DMS79 (cell line): ENCODE measurements around the gene ELOVL3.
A peak's percentile ranks its signal among the peaks of the same experiment; 100 is the strongest.
"Not testable (repeated sequence)": the region's sequence is repeated elsewhere in the genome, so short reads cannot be mapped to it uniquely, and the experiment has no call there.

Experiments
- DNase-seq: peaks from one replicate; lab custom pipeline; 2025; lab: John Stamatoyannopoulos, UW

The ELOVL3 gene

GRCh38 chr10:102227050-102227449 is 951 bp downstream of the ELOVL3 start:
- no peak for DNase-seq

DNA sequence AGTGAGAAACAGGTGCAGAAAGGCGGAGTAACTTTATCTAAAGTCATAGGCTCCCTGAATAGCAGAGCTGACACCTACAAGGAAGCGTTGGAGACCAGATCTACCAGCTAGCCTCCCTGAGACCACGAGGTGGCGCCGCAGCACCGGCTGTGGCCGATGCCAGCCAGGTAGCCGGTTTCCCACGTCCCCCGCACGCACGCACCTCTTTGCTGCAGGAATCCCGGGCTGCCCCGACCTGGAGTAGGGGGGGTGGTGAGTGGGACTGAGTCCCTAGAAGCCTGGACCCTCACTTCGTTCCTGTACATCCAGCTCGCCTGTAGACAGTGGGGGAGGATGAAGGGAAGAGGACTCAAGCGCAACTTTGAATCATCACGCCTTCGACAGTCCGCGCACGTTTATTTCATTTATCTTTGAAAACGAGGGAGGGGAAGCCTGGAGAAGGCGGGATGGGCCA is 3.7 kb downstream of the ELOVL3 start:
- DNase-seq = peak; percentile 51

GRCh38 chr10:102230264-102230860 is 4.3 kb downstream of the ELOVL3 start:
- peak; percentile 48 for DNase-seq

DNA sequence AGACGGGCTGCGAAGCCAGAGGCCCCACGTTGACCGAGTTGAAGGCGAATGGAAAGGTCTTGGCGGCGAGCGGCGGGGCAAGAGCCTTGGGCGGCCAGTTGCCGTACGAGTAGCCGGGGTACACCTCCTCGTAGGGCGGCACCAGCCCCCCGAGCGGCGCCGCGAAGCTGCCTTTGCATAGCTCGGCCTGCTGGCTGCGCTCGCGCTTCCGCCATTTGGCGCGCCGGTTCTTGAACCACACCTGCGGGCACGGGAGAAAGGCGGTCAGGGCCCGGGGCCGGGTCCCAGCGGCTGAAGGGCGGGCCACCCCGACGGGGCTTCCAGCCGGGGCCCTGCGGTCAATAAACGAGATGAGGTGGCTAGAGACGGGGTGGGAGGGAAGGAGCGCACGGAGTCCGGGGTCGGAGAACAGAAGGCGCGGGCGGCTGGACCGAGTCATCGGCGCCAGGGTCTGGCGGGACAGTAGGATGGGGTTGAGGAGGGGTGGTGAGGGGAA is 4.8 kb downstream of the ELOVL3 start:
- DNase-seq = no peak

- DNase-seq = no peak
Observed at GRCh38 chr10:102231357-102232318, 5.5 kb downstream of the ELOVL3 start.

DNA sequence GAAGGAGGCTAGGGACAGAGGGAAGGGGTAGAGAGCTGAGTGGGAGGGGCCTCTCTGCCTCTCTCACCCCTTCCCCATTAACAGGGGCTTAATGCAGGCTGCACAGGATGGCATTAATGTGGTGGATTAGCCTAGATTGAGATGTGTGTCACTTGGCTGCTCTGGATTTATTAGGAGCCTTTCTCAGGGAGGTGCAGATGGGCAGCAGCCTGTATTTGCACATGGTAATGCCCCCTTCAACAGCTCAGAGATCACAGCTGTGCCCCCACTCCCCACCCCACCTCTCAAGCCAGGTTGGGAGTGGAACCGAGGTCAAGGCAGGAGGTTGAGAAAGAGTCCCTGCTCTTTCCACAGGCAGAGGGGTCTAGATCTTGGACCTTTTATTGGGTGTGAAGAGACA is 7.9 kb downstream of the ELOVL3 start:
- no peak for DNase-seq

- DNase-seq = no peak
Observed at GRCh38 chr10:102234888-102235597, 8.9 kb downstream of the ELOVL3 start.

- no peak for DNase-seq
Observed at GRCh38 chr10:102235598-102235920, 9.5 kb downstream of the ELOVL3 start.

DNA sequence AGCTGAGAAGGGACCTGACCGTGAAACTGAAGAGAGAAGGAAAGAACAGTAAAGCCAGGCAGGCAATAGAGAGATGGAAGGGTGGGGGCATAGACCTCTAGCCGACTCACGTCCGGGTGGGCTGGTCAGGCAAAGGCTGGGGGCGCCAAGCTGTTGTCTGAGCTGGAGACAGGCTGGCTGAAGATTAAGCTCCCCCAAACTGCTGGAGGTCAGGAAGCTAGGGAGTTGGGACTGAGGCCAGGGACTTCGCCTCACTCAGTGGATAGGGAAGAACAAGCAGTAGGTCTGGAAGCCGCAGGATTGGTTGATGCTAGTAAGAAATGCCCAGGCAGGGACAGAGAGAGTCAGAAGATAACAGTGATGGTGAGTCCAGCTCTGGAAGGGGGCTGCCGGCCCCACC is 9.9 kb downstream of the ELOVL3 start:
- DNase-seq = no peak

DNA sequence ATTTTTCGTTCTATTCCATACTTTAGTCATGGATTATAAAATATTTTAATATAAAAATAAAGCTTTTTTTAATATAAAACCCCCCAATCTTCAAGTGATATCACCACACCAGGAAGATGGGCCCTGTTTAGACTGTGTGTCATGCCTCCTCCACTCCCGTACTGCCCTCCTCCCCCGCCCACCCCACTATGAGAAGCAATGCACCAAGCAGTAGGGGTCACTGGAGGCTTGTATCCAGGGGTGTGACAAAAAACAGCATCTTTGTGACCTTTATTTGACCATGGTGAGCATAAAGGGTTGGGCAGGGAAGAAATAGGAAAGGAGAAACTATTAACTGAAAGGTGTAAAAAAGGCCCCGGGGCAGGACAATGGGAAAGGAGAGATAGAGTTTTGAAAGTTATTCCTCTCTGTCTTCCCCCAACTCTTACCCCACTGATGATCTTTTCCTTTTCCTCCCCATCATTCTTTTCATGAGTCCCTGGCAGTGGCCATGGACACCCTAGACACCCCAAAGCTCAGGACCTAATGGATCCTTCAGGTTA is 11.7 kb downstream of the ELOVL3 start:
- no peak for DNase-seq

- DNase-seq = no peak
Observed at GRCh38 chr10:102240467-102241031, 14.4 kb downstream of the ELOVL3 start.

DNA sequence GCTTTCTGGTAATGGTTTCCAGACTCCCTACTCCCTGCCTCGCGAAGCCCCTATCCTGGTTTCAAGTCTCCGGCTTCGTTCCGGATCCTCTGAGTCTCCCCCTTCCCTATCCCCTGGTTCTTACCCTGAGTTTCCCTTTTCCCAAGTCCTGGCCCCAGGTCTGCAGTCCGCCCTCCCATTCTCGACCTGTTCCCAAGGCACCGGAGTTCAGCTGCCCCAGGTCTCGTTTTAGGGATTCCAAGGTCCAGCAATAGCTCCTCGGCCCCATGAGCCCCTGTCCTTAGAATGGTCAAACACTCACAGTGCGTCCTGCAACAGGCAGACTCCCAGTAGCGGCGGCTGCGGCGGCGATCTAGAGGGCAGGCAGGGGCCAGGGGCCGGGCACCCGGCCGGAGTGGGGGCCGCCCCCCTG is 14.9 kb downstream of the ELOVL3 start:
- no peak for DNase-seq

- peak; percentile 46 for DNase-seq
Observed at GRCh38 chr10:102241444-102242117, 15.5 kb downstream of the ELOVL3 start, which contains the start of gene PITX3. Gene PITX3, minus strand, starts transcription at chr10:102241512. Its CDS starts 9,432 bp downstream, at chr10:102232080.

- no peak for DNase-seq
Observed at GRCh38 chr10:102242118-102242485, 16.0 kb downstream of the ELOVL3 start.

- DNase-seq = no peak
Observed at GRCh38 chr10:102243309-102243708, 17.2 kb downstream of the ELOVL3 start.

DNA sequence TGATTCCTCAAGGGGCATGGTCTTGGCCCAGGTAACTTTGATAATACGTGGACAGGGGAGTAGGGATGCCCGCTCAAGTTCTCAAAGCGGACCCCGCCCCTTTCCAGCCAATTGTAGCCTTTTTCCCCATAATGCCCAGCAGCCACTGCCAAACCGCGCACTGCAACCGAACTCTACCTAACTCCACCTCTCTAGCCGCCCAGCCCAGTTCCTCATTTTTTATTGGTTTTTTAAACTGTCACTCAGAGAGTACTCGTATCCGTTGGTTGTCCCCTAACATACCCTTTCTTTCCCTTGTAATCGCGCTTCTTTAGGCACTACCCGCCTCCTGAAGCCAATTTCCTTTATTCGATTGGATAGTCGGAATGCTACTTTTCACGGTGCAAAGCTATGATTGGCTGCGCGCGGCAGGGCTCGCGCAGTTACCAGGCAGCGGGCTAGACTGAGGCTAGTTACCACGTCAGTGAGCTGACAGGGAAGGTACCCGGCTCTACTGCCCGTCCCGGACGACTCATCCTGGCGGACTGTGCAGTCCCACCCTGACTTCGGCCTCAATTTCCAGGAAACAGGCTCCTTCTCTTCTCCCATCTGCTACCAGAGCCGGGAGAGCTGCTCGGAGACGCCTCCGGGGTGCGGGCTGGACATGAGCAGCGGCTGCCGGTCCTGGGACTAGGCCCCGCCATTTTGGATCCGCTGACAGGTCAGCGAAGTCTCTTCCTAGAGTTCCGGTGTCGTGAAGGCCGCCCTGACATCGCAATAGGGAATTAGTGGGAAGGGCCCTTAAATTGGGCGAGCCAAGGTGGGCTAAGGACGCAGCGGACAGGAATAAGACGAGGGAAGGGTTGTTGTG is 19.2 kb downstream of the ELOVL3 start, which contains the start of gene GBF1:
Gene GBF1 (plus strand): TSS at position 451 of the 850 bp plus-strand sequence. CDS start 13,407 bp downstream, outside the sequence.
- DNase-seq = peak; percentile 91

DNA sequence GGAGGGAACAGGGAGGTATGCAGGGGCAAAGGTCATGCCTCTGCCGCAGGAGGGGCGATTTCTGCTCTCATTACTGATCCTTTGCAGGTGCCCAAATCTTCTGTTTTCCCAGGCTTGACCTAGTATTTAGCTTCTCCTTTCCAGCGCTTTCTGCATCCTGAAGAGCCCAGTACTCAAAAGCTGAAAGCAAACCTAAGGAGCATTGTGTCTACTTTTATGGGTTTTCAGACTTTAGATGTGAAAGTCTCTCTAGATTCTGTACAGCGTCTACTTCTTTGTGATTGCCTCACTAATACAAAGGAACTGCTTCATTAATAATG is 19.8 kb downstream of the ELOVL3 start:
- DNase-seq = no peak

DNA sequence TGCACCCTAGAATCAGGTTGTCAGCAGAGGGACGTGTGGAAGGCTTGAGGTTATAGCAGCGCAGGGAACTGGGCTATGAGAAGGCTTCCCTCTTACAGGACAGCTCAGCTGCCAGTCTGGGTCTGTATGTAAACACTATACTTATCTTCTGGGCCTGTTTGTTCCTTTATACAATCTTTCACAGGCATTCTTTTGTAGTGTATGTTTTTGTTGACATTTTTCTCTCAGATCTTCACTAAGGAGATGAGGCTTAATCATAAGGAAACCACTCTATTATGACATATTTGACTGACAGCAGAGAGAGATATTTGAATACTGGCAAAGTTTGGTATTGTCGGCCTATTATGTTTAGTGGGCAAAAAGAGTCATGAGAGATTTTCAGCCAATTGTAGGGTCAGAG is 20.2 kb downstream of the ELOVL3 start:
- DNase-seq = no peak

DNA sequence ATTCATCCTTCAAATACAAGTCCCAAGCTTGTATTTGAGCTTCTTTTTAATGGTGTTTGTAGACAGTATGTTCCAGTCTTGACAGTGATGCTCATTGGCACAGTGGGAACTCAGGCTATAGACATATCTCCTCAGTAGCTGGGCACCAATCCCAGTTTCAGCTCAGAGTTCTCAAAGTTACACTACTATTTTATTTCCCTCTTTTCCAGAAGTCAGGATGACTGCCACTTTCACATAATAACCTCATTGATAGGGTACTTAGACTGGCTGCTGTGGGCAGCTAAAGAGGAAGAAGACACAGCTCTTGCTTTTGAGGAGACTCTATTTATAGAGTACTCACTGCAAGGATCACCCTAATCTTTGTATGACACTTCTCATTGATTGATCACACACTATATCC is 21.6 kb downstream of the ELOVL3 start:
- DNase-seq = no peak

DNA sequence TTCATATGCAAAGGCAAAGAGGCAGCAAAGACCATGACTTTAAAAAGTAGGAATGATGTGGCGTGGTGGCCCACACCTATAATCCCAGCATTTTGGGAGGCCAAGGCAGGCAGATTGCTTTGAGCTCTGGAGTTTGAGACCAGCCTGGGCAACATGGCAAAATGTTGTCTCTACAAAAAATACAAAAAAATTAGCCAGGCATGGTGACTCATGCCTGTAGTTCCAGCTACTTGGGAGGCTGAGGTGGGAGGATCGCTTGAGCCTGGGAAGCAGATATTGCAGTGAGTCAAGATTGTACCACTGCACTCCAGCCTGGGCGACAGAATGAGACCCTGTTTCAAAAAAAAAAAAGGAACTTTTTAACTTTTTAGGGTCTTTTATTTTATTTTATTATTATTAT is 26.4 kb downstream of the ELOVL3 start:
- not testable (repeated sequence) for DNase-seq
